DND-41 (cell line): ENCODE results near the gene GNAI2.
A peak's percentile ranks its signal among the peaks of the same experiment; 100 is the strongest.

ENCODE experiments used
- ATAC-seq: fragments of 200-7000 bp; cut with Tn5 transposase; 3 replicates; pipeline ENCODE4 v1.9.1; 2021; ENCODE audit warnings: low read depth; ENCODE audit not compliant: insufficient read depth
- DNase-seq: peaks from one replicate; pipeline ENCODE4 v3.0.0-alpha.2; 2020
- H2AFZ ChIP-seq: 2 replicates; pipeline ENCODE4 v1.6.0; 2012; ENCODE audit warnings: low read depth, low read length
- H3K27ac ChIP-seq: 2 replicates; pipeline ENCODE4 v1.5.1; 2012; ENCODE audit warnings: low read length, inconsistent platforms
- H3K27me3 ChIP-seq: fragments of 200-600 bp; sonication (generic); 2 replicates; pipeline ENCODE4 v1.6.0; 2012; ENCODE audit warnings: low read length, mild to moderate bottlenecking, inconsistent platforms; ENCODE audit not compliant: insufficient read depth, poor library complexity
- H3K36me3 ChIP-seq: 2 replicates; pipeline ENCODE4 v1.5.1; 2012; ENCODE audit warnings: low read length, inconsistent platforms; ENCODE audit not compliant: insufficient read depth
- H3K4me1 ChIP-seq: 2 replicates; pipeline ENCODE4 v1.5.1; 2012; ENCODE audit warnings: mild to moderate bottlenecking, low read length; ENCODE audit not compliant: insufficient read depth
- H3K4me2 ChIP-seq: 2 replicates; pipeline ENCODE4 v1.6.0; 2012; ENCODE audit warnings: mild to moderate bottlenecking, moderate library complexity, low read length, inconsistent platforms; ENCODE audit not compliant: insufficient read depth
- H3K4me3 ChIP-seq, 2 experiments: fragments of 200-600 bp in 1 of 2; shearing (Covaris generic) in 1 of 2; 2 replicates each; pipeline ENCODE4 v1.5.1; 2012 to 2016; ENCODE audit warnings: inconsistent platforms in 2 of 2, low read length in 2 of 2, mild to moderate bottlenecking in 2 of 2, low read depth in 1 of 2, moderate library complexity in 1 of 2
- H3K79me2 ChIP-seq: 2 replicates; pipeline ENCODE4 v1.6.0; 2012; ENCODE audit warnings: low read length, inconsistent platforms; ENCODE audit not compliant: insufficient read depth
- H3K9ac ChIP-seq: 2 replicates; pipeline ENCODE4 v1.6.0; 2012; ENCODE audit warnings: low read depth, mild to moderate bottlenecking, inconsistent platforms, low read length, moderate library complexity
- H3K9me3 ChIP-seq: 2 replicates; pipeline ENCODE4 v1.5.1; 2012; ENCODE audit warnings: low read length, moderate library complexity, mild to moderate bottlenecking, inconsistent platforms; ENCODE audit not compliant: insufficient read depth, severe bottlenecking
- H4K20me1 ChIP-seq: 2 replicates; pipeline ENCODE4 v1.6.0; 2012; ENCODE audit warnings: low read length; ENCODE audit not compliant: insufficient read depth
- EZH2 ChIP-seq: IDR thresholded peaks from 3 replicates; pipeline ENCODE4 v1.6.1; 2012; ENCODE audit warnings: borderline replicate concordance, low read depth, mild to moderate bottlenecking, moderate library complexity, low read length, inconsistent platforms; ENCODE audit not compliant: severe bottlenecking
- TF ChIP-seq, protein P1 (sequence below): IDR thresholded peaks from 2 replicates; pipeline ENCODE4 v1.5.1; 2012; ENCODE audit warnings: borderline replicate concordance, low read length, moderate library complexity, mild to moderate bottlenecking; ENCODE audit not compliant: poor library complexity, severe bottlenecking; ENCODE audit errors: extremely low read depth

GNAI2 gene

DNA sequence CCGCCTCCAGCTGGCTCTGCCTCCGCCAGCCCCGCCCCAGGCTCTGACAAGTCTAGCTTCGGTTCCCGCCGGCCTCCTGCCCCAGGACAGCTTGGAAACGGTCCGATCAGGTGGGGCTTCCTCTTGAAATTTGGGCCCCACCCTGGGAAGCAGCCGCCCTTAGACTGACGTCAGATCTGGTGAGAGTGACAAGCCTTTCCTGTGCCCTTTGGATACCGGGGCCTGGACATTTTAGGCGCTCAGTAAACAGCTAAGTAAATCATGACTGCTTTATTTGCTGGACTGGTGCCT lies 63.6 kb downstream of the GNAI2 start:
- Histone ChIP-seq H3K4me1 (peaks cover 28% of the 10 kb centered on the region), H3K9ac (peak overlapping the region; percentile 92), H2AFZ (peak overlapping the region; percentile 91), H3K4me3 (peak overlapping the region; percentile 33 to 82; a peak in 3 of 4 replicates), H3K9me3 (no peaks in the 10 kb centered on the region), H3K36me3 (peaks cover 6% of the 10 kb centered on the region; the same call in 1 of the 2 replicates), H3K79me2 (peaks cover 7% of the 10 kb centered on the region; the same call in 1 of the 2 replicates), H4K20me1 (peaks cover 3% of the 10 kb centered on the region; the same call in 1 of the 2 replicates), H3K27me3 (no peaks in the 10 kb centered on the region), H3K27ac (peak overlapping the region; percentile 83), H3K4me2 (peak overlapping the region; percentile 100)
- TF ChIP-seq, protein P1, sequence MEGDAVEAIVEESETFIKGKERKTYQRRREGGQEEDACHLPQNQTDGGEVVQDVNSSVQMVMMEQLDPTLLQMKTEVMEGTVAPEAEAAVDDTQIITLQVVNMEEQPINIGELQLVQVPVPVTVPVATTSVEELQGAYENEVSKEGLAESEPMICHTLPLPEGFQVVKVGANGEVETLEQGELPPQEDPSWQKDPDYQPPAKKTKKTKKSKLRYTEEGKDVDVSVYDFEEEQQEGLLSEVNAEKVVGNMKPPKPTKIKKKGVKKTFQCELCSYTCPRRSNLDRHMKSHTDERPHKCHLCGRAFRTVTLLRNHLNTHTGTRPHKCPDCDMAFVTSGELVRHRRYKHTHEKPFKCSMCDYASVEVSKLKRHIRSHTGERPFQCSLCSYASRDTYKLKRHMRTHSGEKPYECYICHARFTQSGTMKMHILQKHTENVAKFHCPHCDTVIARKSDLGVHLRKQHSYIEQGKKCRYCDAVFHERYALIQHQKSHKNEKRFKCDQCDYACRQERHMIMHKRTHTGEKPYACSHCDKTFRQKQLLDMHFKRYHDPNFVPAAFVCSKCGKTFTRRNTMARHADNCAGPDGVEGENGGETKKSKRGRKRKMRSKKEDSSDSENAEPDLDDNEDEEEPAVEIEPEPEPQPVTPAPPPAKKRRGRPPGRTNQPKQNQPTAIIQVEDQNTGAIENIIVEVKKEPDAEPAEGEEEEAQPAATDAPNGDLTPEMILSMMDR, result no peak
- no peak for TF ChIP-seq EZH2
- ATAC-seq (no peak), DNase-seq (no peak)

DNA sequence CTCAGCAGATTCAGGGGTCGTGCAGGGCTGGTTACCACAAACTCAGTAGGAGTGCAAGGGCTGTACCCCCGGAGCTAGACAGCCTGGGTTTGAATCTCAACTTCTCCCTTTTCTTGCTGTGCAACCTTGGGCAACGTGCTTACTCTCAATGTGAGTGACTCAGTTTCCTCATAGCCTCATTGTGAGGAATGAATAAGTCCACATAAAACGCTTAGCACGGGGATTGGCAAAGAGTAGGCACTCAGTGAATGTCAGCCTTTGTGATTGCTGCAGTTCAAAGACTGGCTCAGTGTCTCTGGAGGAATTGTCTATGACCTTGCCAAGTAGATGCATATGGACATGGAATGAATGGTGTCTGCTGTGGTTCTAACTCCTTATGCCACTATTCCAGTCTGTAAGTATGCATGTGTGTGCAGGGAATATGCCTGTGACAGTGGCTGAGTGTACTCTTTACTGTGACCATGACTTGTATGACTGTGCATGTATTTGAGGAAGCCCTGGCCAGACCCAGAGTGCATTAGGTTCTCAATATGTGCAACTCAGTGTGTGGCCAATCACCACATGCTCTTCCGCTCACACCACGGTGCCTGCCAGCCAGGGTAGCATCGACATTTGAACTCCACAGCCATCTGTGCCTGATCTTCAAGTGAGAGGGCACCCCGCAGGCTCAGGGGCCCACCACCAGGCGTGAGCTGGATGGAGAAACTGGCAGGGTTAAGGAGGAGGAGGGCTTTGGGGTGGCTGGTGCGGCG lies 64.1 kb downstream of the GNAI2 start:
- Histone ChIP-seq H3K36me3 (peaks cover 6% of the 10 kb centered on the region; the same call in 1 of the 2 replicates), H3K9me3 (no peaks in the 10 kb centered on the region), H3K27ac (peak overlapping the region; percentile 83), H3K79me2 (peaks cover 7% of the 10 kb centered on the region; the same call in 1 of the 2 replicates), H3K4me1 (peaks cover 28% of the 10 kb centered on the region), H3K9ac (peak overlapping the region; percentile 92), H4K20me1 (peaks cover 3% of the 10 kb centered on the region; the same call in 1 of the 2 replicates), H3K4me2 (peak overlapping the region; percentile 100), H3K4me3 (peak overlapping the region; percentile 33 to 82; a peak in 3 of 4 replicates), H2AFZ (peak overlapping the region; percentile 91), H3K27me3 (no peaks in the 10 kb centered on the region)
- DNase-seq (no peak), ATAC-seq (no peak)
- no peak for TF ChIP-seq EZH2
- TF ChIP-seq, protein P1, result no peak

DNA sequence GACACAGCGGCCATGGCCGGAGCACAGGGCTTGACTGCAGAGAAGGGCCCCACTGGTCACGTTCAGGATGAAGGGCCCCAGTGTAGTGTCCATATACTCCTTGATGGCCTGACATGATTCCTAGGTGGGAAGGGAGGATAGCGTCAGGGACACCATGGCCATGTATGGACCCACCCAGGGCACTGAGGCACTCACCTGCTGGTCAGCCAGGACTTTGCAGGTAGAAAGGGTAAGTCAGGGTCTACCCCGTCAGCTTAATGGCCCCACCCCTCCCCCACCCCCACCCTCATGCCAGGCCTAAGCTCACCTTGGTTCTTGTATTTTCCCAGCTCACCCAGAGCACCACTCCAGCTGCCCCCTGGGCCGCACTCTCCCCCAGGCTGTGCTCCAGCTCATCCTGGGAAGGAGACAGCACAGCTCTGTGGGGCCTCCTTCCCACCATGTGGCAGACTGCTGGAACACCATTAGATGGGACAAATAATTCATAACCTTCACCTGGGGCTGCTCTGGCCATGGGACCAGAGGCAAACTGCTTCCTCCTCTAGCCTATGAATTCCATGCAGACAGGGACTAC lies 64.8 kb downstream of the GNAI2 start:
- peaks cover 3% of the 10 kb centered on the region; the same call in 1 of the 2 replicates for H4K20me1 ChIP-seq
- no peaks in the 10 kb centered on the region for H3K27me3 ChIP-seq
- peaks cover 7% of the 10 kb centered on the region; the same call in 1 of the 2 replicates for H3K79me2 ChIP-seq
- H3K36me3 ChIP-seq, result peaks cover 6% of the 10 kb centered on the region; the same call in 1 of the 2 replicates
- no peak overlapping the region for H2AFZ ChIP-seq
- no peak overlapping the region for H3K27ac ChIP-seq
- no peak for DNase-seq
- no peak for ATAC-seq
- TF ChIP-seq, protein P1, result no peak
- no peak for TF ChIP-seq EZH2
- no peak overlapping the region for H3K4me3 ChIP-seq
- no peaks in the 10 kb centered on the region for H3K9me3 ChIP-seq
- H3K9ac ChIP-seq, result peak overlapping the region; percentile 92; the same call in 1 of the 2 replicates
- H3K4me2 ChIP-seq, result peak overlapping the region; percentile 100
- peaks cover 28% of the 10 kb centered on the region for H3K4me1 ChIP-seq
